Measurements from ENCODE around the gene SMC1B.
A peak's percentile ranks its signal among the peaks of the same experiment; 100 is the strongest.
"Not testable (repeated sequence)": the region's sequence is repeated elsewhere in the genome, so short reads cannot be mapped to it uniquely, and the experiment has no call there.

Gene SMC1B

DNA sequence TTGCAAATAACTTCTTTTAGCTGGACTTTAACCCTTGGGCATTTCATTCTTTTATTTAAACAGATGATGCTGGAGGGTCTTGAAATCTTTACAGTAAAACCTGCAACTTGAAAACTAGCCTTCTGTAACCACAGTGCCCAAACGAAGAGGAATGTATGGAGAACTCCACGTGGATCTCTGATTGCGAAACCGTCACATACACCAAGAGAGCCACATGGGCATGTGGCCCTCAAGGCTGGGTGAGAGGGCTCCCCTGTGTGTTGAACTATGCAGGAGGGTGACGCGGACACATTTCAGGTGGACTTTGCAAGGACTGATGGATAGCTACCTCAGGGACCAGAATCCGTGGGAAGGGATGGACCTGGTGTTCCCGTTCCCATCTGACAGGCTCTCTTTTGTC lies 73.1 kb downstream of the SMC1B start:
- no peak for DNase-seq

DNA sequence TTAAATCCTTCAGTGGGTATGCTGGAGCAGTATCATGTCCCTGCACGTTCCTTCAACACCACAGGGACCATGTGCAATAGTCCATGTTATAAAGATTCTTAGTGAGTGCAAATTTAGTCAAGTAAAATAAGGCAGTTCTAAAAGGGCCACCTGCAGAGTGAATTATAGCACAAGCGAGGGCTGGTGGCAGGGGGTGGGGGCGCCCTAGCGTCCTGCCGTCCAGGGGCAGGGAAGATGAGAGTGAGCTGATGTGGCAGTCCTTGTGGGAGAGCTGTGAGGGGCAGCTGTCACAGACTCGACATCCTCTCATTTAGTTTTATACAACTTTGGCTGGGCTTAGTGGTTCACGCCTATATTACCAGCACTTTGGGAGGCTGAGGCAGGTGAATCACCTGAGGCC lies 74.6 kb downstream of the SMC1B start:
- DNase-seq, result no peak

DNA sequence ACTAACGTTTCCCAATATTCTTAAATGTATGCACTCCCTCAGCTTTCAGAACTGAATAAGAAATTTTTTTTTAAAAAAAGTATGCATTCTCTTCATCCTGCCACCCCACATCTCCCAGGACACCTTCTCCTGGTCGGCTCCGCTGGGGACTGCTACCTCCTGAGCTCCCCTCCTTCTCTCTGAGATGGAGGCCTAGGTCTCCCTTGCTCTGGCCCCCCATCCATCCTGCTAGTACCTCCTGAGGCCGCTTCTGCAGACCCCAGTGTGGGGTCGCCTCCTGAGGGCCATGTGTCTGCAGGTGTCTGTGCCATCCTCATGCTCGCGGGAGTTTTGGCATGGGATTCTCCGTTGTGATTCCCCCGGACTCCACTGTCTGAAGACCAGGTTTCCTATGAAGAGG lies 75.9 kb downstream of the SMC1B start:
- DNase-seq, result no peak

DNA sequence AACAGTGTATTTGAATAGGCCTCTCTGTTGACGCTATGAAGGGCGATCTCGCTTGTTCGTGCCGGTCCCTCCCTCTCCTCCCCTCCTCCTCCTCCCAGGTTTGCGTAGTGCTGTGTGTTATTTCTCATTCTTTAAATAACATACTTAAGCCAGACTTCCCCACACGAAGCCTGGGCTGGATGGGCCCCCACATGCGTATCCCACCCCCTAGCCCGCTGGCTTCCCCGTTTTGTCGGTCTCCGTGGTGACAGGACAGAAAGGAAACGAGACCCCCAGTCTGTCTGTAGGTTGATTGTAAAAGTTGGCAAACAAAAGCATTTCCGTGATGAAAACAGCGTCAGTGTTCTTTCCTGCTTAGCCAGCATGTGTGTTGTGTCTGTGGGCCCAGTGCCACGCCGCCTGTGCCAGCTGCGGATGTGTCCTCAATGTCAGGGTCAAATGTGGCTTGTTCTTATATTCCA lies 76.4 kb downstream of the SMC1B start:
- DNase-seq, result no peak

DNA sequence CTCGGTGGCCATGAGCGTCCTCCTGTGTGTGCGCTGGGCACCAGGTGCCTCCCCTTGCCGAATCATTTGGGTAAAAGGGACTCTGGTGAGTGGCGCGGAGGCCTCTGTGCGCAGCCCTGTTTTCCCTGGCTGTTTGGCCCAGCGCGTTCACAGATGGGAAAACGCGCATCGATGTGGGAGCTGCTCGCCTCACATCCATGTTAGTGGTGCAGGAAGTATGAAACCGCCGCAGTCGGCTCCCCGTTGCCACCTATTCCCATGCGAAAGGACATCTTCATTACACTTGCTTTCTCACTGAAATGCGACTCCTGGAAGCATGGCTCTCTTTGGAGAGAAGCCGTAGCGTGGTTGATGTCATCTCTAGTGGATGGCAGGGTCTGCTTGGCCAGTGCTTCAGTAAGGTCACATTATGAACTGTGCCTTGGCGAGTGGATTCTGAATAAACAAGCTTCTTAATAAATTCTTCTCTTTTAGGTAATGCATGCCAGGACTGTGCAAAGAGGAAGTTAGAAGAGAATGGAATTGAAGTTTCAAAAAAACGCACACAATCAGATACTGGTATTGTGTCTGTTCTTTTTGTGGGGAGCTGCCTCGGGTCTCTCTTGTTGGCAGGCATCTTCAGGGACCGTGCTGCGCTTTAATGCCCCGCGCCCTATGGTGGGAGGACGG lies 77.4 kb downstream of the SMC1B start:
- DNase-seq, result no peak

DNA sequence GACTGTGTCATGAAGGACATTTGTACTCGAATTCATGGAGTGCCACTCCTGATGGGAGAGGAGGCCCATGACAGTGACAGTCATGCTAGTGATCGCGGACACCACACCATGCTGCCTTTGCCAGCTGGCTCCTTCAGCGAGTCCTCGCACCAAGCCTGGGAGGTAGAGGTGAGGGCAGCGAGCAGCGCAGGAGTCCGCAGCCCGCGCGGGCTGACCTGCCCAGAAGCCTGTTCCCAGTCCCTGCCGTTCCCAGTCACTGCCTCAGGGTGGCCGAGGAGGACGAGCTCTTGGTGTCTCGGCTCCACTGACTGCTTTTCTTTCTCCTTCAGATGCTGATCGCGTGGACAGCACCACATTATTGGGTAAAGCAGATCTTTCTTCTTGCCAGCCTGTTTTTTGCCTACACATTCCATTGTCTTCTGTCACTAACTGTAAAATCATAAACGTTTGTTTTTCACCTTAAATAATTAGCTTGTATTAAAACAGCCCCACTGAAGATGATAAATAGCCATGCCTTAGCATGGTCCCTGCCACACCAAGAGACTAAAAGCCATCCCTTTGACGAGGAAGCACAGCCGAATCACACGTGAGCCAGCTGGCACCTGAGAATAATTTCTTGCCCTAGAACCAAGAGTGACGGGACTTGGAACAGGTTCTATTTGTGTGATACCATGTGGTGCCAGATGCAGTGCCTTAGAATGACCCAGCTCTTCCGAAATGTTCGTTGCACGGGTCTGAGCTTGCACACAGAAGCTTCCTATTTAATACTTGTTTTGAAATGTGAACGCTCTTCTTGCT lies 78.2 kb downstream of the SMC1B start:
- no peak for DNase-seq

DNA sequence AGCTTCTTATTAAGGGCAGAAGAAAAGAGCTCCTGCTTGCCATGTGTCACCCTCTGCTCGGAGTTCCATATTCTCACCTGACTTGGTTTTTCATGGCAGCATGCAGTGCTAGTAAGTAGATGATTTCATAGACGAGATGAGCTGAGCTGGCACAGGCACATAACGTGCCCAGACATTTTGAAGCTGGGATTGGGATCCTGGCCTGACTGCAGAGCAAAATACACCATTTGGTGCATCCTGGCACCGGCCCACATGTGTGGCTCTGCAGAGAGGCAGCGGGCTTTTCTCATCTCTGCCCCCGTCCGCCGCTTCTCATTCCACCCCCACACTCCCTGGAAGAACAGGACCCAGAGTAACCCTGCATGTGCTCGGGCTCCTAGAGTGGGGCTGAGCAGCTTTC lies 78.9 kb downstream of the SMC1B start:
- no peak for DNase-seq

DNA sequence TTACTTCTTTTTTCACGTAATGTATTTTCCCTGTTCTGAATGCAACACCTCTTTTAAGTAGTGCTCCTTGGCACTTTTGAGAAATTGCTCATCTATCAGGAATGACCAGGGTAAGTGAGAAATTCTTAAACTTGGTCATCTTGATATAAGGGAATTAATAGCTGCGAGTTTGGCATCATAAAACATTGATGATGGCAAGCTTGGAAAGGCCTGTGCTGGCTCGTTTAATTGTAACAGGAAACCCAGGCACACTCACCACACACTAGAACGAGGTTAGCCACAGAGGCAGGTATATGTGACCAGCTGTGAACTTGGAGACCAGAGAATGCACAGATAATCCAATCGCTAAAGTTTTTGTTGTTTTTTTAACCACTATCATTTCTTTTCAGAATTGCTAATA lies 79.3 kb downstream of the SMC1B start:
- no peak for DNase-seq

DNA sequence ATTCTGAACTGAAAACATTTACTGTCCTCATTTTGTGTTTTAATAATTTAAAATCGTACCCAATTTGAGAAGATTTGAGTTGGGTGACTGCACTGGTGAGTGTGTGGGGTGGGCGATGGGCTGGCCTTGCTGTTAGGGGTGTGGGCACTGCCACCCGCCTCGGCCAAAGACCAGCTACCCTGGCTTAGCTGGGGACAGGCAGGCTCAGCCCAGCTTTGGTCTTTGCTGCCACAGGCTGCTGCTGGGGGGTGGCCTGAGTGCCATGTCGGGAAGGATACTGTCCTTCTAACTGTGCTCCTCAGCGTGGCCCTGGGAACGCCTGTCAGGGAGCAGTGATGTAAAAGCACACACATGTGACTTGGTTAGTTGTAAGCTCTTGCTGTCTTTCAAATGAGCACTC lies 81.4 kb downstream of the SMC1B start:
- no peak for DNase-seq

DNA sequence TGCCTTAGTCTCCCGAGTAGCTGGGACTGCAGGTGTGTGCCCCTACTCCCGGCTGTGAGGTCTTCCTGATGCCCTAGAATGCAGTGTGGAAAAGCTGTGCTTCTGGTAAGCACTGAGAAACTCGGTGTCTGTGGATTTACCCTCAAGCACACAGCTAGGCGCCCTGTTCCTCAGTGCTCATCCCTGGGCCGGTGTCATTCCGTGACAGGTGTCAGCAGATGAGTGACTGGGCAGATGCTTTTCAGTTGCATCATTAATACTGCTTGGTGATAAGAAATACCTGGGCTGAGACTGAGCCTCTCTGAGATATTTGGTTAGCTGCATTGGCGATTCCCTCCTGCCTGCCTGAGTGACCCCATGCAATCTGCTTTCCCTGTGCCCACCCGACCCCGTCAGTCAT lies 81.9 kb downstream of the SMC1B start:
- DNase-seq, result no peak

DNA sequence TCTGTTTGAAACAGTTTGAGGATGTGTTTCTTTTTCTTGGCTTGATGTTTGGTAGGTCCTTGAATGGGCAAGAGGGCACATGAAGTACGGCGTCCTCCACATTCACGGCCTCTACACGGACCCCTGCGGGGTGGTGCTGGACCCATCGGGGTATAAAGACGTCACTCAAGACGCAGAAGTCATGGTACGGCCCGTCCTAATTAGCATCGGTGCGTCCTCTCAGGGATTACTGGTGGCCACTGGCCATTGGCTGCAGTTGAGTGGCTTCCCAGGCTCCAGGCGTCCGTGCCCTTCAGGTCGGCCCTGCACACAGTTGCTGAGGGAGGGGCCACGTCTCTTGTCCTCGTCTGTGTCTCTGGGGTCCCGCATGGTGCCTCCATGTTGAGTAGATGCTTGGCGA lies 82.9 kb downstream of the SMC1B start:
- DNase-seq, result no peak

DNA sequence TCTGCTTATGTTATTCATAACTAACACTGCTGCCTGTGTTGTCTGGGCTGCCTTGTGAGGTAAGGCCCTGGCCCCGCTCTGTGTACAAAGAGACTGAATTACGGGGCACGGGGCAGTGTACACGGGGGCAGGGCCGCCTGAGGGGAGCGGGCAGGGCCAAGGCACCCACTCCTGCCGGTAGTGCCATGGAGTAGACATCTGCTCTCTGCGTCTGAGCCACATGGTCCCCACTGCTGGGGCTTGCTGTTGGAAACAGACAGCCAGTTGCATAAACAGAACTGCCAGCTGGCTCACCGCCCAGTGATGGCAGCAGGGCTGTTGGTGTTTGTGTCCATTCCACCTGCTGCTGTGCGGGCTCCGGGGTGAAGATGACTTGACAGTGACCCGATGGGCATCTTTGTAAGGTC lies 83.9 kb downstream of the SMC1B start:
- DNase-seq, result no peak

DNA sequence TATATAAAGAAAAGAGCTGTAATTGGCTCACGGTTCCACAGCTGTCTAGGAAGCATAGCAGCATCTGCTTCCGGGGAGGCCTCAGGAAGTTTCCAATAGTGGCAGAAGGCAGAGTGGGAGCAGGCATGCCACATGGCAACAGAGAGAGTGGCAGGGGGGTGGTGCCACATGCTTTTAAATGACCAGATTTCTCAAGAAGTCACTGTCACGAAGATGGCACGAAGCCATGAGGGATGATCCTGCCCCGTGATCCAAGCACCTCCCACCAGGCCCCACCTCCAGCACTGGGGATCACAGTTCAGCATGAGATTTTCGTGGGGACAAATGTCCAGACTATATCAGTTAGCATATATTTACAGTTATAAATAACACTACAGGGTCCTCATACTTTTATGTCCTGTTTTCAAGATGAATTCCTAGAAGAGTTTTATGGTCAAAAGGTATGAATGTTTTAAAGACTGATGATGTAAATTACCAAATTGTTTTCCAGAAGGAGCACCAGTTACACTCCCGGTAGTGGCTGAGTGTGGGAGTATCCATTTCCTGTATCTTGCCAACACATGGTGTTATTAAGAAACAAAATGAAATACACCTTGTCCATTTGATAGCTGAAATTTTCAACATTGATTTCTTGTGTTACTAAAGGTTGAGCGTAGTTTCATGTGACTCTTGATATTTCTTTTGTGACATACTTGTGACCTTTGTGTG lies 84.4 kb downstream of the SMC1B start:
- DNase-seq, result no peak

DNA sequence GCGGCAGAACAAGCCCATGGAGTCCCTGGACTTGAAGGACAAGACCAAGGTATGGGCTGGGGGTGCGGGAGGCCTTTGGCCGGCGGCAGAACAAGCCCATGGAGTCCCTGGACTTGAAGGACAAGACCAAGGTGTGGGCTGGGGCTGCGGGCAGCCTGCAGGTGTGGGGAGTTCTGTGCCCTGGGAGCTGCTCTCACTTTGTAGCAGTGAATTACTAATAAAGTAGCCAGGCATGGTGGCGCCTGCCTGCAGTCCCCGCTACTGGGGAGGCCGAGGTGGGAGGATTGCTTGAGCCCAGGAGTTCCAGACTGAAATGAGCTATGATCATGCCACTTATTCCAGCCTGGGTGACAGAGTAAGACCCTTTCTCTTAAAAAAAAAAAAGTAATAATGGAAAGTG lies 85.1 kb downstream of the SMC1B start:
- DNase-seq, result not testable (repeated sequence)

DNA sequence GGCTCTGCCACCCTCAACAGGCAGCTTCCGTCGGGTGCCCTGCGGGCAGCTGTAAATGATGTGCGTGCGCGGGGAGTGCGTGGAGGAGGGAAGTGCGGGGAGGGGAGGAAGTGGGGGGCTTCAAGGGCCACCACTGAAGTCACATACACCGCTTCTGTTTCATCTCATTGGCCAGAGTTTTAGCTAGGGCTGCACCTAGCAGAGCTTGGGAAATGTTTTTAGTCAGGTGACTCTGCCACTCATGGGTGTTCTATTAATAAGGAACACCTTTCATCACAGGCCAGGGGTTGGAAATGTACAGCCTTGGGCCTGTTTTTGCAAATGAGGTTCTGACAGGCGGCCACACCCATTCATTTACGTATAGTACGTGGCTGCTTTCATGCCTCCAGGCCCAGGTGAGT lies 89.1 kb downstream of the SMC1B start:
- DNase-seq, result peak in 1 of 2 experiments; percentile 16

DNA sequence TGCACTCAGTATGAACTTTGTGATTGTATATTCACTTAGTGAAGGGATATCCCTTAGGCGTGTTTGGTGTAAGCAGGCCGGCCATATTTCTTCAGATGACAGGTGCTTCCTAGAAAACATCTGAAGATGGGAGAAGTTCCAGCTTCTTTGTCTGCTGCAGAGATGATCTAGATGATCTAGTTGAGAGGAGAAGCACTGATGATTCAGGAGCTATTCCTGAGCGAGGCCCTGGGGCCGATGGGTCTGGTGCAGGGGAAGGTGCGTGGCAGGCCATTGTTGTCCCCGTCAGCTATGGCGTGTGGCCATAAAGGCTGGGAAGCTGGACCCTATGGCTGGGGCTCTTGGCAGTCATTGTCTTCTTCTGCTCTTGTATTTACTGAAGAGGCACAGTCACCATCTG lies 89.7 kb downstream of the SMC1B start:
- DNase-seq, result no peak

DNA sequence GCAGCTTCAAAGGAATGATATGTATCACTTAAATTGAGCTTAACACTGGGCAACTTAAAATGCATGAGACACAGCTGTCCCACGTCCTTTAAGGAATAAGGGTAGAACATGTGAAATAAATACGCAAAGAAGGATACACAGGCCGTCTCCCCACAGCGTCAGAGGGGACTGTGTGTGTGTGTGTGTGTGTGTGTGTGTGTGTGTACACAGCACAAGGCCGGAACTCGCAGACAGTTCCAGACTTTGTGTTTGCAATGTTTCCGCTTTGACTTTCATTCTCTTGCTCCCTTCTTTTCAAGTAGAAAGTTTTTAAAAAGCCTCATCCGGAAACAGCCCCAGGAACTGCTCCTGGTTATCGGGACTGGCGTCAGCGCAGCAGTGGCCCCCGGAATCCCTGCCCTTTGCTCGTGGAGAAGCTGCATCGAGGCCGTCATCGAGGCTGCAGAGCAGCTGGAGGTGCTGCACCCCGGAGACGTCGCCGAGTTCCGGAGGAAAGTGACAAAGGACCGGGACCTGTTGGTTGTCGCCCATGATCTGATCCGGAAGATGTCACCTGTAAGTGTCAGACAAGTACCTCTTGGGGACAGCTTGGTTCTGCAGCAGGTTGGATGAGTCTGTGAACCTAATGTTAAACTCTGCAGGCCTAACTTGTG lies 90.4 kb downstream of the SMC1B start:
- no peak for DNase-seq

DNA sequence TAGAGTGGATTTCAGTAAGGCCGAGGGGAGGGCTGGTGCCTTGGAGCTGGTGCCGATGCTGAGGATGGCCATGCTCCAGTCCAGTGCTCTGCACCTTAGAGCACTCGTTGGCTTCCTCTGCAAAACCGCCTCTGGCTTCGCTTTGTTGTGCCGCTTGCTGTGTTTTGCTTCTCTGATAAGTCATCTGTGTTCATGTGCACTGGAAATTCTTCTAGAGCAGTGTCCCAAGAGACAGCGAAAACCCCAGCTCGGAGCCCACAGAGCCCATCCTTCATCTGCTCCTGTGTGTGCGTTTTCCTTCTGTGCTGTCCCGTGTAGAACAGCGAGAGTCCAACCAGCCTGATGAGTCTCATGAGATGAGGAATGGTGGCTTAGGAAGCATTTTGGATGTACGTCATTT lies 91.6 kb downstream of the SMC1B start:
- no peak for DNase-seq

DNA sequence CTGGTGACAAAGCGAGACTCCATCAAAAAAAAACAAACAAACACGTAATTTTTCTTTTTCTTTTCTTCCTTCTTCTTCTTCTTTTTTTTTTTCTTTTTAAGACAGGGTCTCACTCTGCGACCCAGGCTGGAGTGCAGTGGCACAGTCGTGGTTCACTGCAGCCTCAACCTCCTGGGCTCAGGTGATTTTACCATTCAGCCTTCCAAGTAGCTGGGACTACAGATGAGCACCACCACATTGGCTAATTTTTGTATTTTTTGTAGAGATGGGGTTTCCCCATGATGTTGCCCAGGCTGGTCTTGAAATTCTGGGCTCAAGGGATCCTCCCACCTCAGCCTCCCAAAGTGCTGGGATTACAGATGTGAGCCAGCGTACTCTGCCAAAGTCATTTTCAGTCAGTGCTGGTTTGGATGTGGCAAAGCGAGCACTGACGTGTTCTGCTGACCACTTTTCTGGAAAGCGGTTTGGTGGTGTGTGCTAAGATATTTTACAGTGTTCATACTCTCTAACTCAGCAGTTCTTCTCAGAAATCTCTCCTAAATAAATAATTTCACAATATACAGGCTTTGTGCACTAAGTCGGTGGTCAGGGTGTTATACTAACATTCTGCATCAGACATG lies 92.9 kb downstream of the SMC1B start:
- DNase-seq, result no peak

DNA sequence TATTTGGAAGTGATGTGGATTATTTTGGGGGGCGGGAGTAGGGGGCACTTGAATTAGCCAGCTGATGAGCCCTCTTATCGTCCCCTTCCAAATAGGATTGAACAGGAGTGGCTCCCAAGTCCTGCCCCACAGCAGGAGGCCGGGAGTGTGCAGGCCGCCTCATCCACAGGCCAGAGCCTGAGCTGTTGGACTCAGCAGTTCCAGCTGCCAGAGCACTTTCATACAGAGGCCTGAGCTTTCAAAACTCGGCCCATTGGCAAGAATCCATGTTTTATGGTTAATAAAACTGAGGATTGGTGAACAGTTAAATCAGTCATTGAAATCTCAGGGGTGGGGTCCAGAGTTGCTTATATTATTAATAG lies 94.1 kb downstream of the SMC1B start:
- no peak for DNase-seq

DNA sequence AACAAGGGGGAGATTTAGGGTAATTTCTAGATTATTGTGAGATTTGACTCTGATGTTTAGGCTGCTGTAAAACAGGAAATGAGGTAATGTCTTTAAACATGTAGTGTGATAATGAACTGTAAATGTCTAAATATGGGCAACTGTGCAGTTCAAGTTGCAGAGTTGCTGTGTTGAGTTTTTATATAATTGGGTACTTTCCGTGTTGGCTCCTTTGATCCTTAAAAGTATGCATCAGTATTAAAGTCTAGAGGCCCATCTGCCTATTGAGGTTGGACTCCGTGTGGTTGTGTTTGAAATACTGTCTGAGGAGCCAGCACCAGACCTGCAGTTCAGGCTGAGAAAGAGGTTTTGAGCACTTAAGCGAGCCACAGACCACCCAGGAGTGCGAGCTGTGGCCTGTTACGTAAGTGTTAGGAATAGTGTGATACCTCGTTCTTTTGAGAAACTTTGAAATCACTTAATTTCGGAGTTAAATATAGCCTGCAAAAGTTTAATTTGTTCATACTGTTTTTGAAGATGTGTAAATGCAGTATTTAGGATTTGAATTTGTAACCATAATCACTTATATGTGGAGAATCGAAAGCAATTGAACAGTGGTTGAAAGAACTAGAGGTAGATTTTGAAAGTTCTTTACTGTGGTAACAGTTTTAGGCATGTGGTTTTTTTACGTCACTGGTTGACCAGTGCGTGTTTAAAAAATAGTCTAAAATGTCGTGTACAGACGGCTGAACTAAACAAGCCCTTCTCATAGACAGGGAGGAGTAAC lies 94.7 kb downstream of the SMC1B start:
- DNase-seq, result no peak

DNA sequence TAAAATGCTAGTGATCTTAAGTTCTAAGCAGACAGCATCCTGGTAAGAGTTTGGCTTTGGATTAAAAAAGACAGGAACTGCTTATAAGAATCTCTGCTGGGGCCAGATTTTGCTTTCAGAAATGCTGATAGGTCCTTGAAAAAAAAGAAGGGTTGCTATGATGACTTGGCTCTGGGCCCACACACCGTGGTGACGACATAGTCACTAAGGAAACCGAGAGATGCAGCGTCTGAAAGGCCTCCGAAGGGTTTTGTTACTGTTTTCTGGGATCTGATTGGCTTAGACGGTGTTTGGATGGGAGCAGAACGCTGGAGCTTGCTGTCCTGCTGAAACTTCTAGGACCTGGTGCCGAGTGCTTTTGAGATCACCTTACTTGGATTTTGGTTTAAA lies 95.2 kb downstream of the SMC1B start:
- no peak for DNase-seq
